GM12801 (cell line): Measurements from ENCODE around the gene ABO.

ENCODE experiments used
- CTCF ChIP-seq: IDR thresholded peaks from one replicate; pipeline ENCODE4 v1.5.1; 2011; ENCODE audit warnings: control low read depth; ENCODE audit not compliant: insufficient read length; ENCODE audit errors: extremely low read depth

Gene ABO

GRCh38 chr9:133256136-133256461 is 18.9 kb downstream of the ABO start:
- no peak for TF ChIP-seq CTCF

GRCh38 chr9:133255371-133256135 is 19.4 kb downstream of the ABO start:
- no peak for TF ChIP-seq CTCF

GRCh38 chr9:133254471-133254870 is 20.5 kb downstream of the ABO start:
- no peak for TF ChIP-seq CTCF

GRCh38 chr9:133253268-133253667 is 21.7 kb downstream of the ABO start:
- no peak for TF ChIP-seq CTCF

- TF ChIP-seq CTCF = no peak
Measured at GRCh38 chr9:133252301-133253020, 22.5 kb downstream of the ABO start.

GRCh38 chr9:133251773-133252172 is 23.2 kb downstream of the ABO start:
- no peak for TF ChIP-seq CTCF

GRCh38 chr9:133250741-133251170 is 24.2 kb downstream of the ABO start:
- TF ChIP-seq CTCF = no peak
